ENCODE results near the gene POU4F1. TPM values are rescaled to one million over a fixed set of nuclear protein-coding genes. Genes with fewer than 3 reads are reported as not detected.

POU4F1 gene
- total RNA-seq, 1 donor from 2014 or later, result not detected

DNA sequence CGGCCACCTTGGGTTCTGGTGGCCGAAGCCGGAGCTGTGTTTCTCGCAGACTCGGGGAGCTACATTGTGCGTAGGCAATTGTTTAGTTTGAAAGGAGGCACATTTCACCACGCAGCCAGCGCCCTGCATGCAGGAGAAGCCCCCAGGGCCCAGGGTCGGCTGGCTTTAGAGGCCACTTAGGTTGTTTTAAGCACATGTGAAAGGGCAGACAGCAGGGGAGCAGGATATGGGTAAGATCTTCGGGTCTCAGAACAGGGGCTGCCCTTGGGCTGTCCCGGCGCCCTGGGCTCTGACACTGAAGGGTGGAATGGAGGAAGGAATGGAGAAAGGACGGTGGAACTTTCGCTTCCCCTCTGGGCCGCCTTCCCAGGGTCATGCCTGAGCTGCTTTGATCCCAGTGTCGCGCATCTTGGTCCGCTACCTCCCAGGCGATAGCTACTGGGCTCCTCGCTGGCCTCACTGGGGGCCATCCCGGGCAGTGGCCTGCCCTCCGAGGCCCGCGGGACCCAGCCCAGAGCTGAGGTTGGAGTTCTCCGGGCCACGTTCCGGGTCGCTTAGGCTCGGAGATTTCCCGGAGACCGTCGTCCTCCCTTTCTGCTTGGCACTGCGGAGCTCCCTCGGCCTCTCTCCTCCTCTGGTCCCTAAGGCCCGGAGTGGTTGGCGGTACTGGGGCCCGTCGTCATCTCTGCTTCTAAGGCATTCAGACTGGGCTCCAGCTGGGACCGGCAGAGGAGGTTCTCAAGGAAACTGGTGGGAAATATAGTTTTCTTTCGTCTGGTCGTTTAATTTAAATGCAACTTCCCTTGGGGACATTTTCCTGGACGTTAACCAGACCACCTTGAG is 4.3 kb upstream of the POU4F1 start:
- Mint-ChIP-seq H3K27ac (ENCODE audit: unreplicated experiment) (no peak overlapping the region), H3K27me3 (ENCODE audit: unreplicated experiment) (peaks cover 84% of the 10 kb centered on the region), H3K4me3 (ENCODE audit: unreplicated experiment) (no peak overlapping the region), H3K9me3 (ENCODE audit: unreplicated experiment) (no peaks in the 10 kb centered on the region), H3K4me1 (ENCODE audit: unreplicated experiment) (peaks cover 31% of the 10 kb centered on the region), H3K36me3 (ENCODE audit: unreplicated experiment) (no peaks in the 10 kb centered on the region)
- DNase-seq (ENCODE audit: extremely low spot score, unreplicated experiment), result no peak
- TF ChIP-seq, protein P1, sequence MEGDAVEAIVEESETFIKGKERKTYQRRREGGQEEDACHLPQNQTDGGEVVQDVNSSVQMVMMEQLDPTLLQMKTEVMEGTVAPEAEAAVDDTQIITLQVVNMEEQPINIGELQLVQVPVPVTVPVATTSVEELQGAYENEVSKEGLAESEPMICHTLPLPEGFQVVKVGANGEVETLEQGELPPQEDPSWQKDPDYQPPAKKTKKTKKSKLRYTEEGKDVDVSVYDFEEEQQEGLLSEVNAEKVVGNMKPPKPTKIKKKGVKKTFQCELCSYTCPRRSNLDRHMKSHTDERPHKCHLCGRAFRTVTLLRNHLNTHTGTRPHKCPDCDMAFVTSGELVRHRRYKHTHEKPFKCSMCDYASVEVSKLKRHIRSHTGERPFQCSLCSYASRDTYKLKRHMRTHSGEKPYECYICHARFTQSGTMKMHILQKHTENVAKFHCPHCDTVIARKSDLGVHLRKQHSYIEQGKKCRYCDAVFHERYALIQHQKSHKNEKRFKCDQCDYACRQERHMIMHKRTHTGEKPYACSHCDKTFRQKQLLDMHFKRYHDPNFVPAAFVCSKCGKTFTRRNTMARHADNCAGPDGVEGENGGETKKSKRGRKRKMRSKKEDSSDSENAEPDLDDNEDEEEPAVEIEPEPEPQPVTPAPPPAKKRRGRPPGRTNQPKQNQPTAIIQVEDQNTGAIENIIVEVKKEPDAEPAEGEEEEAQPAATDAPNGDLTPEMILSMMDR (IDR thresholded peaks at IDR 0.05), result no peak

DNA sequence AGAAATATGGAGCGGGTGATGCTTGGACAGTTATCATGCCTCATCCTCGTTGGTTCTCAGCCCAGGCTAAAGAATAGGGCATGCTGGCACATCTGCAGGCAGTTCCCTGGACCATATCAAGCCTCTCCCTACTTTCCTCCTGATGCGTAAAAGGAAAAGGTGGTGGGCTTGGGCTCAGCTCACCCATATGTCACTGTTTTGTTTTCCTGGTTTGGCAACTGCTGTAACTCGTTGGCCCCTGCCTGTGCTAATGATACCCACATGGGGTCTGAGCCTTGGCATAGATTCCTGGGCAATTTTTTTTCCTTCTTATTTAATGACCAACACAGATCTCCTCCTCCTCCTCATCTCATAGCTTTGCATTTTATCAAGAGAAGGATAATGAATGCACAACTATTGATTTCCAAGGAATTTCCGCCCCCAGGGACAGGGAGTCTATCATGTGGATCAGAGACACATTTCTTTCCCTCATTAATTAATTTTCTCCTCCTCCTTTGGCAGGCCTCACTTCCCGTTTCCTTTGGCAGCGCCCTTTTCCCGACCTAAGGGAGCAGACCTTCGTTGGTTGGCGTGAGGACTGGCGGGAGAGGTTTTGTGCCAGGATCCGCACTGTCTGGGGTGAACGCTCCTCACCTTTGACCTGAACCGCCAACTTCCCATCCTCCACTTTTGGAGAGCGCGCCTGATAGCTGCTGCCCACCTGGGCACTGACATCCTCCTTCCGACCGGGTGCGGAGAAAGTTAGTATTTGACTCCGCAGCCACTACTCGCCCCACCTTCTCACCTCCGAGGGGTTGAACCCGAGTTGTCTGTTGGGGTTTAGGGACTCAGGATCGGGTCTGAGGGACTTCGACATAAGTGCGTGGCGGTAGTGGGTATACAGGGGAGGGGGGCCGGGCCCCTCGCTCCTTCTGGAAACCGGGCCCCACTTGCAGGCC is 3.4 kb upstream of the POU4F1 start:
- DNase-seq (ENCODE audit: extremely low spot score, unreplicated experiment), result no peak
- Mint-ChIP-seq H3K36me3 (ENCODE audit: unreplicated experiment) (no peaks in the 10 kb centered on the region), H3K27ac (ENCODE audit: unreplicated experiment) (no peak overlapping the region), H3K27me3 (ENCODE audit: unreplicated experiment) (peaks cover 88% of the 10 kb centered on the region), H3K4me1 (ENCODE audit: unreplicated experiment) (peaks cover 36% of the 10 kb centered on the region), H3K9me3 (ENCODE audit: unreplicated experiment) (no peaks in the 10 kb centered on the region), H3K4me3 (ENCODE audit: unreplicated experiment) (no peak overlapping the region)
- TF ChIP-seq, protein P1 (IDR thresholded peaks at IDR 0.05), result no peak

DNA sequence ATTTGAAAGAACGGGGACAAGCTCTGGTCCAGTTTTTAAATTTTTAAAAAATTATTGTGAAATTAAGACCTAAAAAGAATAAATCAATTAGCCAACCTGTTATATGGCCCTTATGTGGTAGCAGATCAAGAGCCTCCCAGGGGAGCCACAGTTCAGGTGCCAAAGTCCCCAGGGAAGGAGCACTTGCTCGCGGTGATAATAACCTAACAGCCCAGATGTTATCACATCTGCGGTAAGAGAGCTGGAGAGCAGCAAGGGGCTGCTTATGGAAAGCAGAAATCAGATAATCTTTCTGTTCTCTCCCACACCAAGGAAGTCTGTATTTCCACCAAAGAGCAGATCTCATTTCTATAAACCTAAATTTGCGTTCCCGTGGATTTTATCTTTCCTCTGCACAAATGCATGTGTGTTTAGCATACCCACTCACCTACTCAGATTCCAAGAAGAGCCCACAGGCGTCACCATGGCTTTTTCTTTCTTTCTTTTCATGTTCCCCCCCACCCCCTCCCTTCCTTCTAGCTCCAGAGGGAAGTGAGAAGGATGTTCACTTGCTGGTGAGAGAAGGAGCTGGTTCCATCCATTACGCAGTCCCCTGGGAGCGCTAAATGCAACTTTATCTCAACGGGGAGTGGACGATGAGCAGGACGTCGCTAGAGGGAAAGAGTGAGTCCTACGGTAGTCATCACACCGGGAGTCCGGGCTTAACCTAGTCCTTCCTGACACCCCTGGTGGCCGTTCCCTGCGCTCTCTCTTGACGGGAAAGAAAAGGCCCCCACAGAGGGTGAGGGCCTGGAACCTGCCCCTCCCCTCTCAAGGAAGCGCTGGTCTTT is 1.6 kb upstream of the POU4F1 start:
- no peaks in the 10 kb centered on the region for H3K9me3 Mint-ChIP-seq (ENCODE audit: unreplicated experiment)
- peaks cover 87% of the 10 kb centered on the region for H3K27me3 Mint-ChIP-seq (ENCODE audit: unreplicated experiment)
- TF ChIP-seq, protein P1 (IDR thresholded peaks at IDR 0.05), result no peak
- no peak for DNase-seq (ENCODE audit: extremely low spot score, unreplicated experiment)
- H3K27ac Mint-ChIP-seq (ENCODE audit: unreplicated experiment), result no peak overlapping the region
- peaks cover 43% of the 10 kb centered on the region for H3K4me1 Mint-ChIP-seq (ENCODE audit: unreplicated experiment)
- no peak overlapping the region for H3K4me3 Mint-ChIP-seq (ENCODE audit: unreplicated experiment)
- H3K36me3 Mint-ChIP-seq (ENCODE audit: unreplicated experiment), result no peaks in the 10 kb centered on the region

DNA sequence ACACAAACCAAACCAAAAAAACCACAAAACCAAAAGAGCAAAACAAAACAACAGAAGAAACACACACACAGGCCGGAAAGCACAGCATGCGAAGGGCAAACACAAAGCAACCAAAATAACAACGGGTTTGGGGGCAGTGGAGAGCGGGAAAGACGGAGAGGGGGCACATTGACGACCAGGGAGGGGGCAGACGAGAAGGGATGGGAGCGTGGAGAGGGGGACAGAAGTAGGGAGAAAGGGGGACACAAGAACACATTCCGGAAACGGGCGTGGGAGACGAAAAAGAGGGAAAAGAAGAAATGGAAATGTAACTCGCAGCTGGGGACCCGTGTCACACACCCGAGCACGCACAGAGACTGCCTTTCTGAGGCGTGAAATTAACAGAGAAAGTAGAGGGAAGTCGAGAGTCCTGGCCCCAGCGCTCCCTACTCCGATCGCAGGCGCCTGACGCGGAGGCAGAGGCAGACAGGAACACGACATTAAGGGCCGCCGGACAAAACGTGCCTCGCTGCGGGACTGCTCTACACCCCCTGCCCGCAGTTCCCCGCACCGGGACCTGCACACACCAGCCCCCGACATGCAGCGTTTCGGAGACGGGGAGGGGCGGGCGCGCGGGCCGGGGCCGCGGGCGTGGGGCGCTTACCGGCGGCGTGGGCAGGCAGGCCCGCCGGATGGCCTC is 652 bp downstream of the POU4F1 start:
- peaks cover 88% of the 10 kb centered on the region for H3K27me3 Mint-ChIP-seq (ENCODE audit: unreplicated experiment)
- no peak for DNase-seq (ENCODE audit: extremely low spot score, unreplicated experiment)
- H3K9me3 Mint-ChIP-seq (ENCODE audit: unreplicated experiment), result peaks cover 6% of the 10 kb centered on the region
- no peaks in the 10 kb centered on the region for H3K36me3 Mint-ChIP-seq (ENCODE audit: unreplicated experiment)
- H3K4me1 Mint-ChIP-seq (ENCODE audit: unreplicated experiment), result peaks cover 24% of the 10 kb centered on the region
- TF ChIP-seq, protein P1 (IDR thresholded peaks at IDR 0.05), result no peak
- peak overlapping the region; percentile 63 for H3K4me3 Mint-ChIP-seq (ENCODE audit: unreplicated experiment)
- H3K27ac Mint-ChIP-seq (ENCODE audit: unreplicated experiment), result no peak overlapping the region
